Measurements from ENCODE around the gene RIPK4.

DNA sequence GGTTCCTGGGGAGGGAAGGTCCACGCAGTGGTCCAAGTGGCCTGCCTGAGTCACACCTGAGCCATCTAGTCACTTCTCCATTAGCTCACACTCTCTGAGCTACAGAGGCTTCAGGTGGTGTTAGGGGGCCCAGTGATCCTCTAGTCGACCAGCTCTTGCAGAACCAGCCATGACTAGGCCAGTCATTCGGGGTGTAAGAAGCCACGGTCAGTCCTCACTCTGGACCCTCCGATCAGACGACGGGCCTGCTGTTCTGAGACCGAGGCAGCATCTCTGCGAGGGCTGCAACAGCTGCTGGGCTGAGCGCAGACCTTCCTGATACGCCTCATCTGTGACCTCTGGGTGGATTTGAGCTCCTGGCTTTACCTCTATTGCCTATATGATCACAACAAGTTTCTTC, 68.8 kb downstream of the RIPK4 start:
- TF ChIP-seq EZH2 (IDR thresholded peaks at IDR 0.05; ENCODE audit: borderline replicate concordance, insufficient read depth, low read depth, low read length, poor library complexity, severe bottlenecking) = no peak
- no peak for TF ChIP-seq CTCF (IDR thresholded peaks at IDR 0.05)

Data from B cell (primary cell).